OCI-LY1 (cell line): ENCODE measurements around the gene SPINK5.

Experiments used
- H2AFZ ChIP-seq: fragments of 200-600 bp; sonication (generic), shearing (Covaris generic); 2 replicates; pipeline ENCODE4 v1.6.0; 2014; ENCODE audit warnings: antibody characterized with exemption, mild to moderate bottlenecking, low read length
- H3F3A ChIP-seq: fragments of 200-600 bp; sonication (generic), shearing (Covaris generic); 2 replicates; pipeline ENCODE4 v1.6.0; 2014; ENCODE audit warnings: mild to moderate bottlenecking, antibody characterized with exemption, low read length, moderate library complexity; ENCODE audit not compliant: insufficient read depth
- H3K27ac ChIP-seq: fragments of 200-600 bp; sonication (generic); 2 replicates; pipeline ENCODE4 v1.5.1; 2014; ENCODE audit warnings: low read length, mixed run types, mild to moderate bottlenecking, low read depth; ENCODE audit not compliant: poor library complexity, severe bottlenecking
- H3K27me3 ChIP-seq: fragments of 200-600 bp; sonication (generic); 2 replicates; pipeline ENCODE4 v1.6.0; 2014; ENCODE audit warnings: antibody characterized with exemption, mild to moderate bottlenecking, low read length, moderate library complexity; ENCODE audit not compliant: insufficient read depth
- H3K36me3 ChIP-seq: fragments of 200-600 bp; sonication (generic); 2 replicates; pipeline ENCODE4 v1.6.1; 2014; ENCODE audit warnings: mild to moderate bottlenecking, antibody characterized with exemption, low read length, moderate library complexity, mixed read lengths; ENCODE audit not compliant: insufficient read depth
- H3K4me1 ChIP-seq: fragments of 200-600 bp; sonication (generic); 2 replicates; pipeline ENCODE4 v1.5.1; 2014; ENCODE audit warnings: mild to moderate bottlenecking, low read length, moderate library complexity; ENCODE audit not compliant: insufficient read depth, severe bottlenecking
- H3K4me2 ChIP-seq: fragments of 200-600 bp; sonication (generic), shearing (Covaris generic); 2 replicates; pipeline ENCODE4 v1.6.1; 2014; ENCODE audit warnings: low read length
- H3K4me3 ChIP-seq: fragments of 200-600 bp; sonication (generic); 2 replicates; pipeline ENCODE4 v1.5.1; 2014; ENCODE audit warnings: low read length, low read depth, mild to moderate bottlenecking, mixed read lengths; ENCODE audit not compliant: poor library complexity, severe bottlenecking
- H3K79me2 ChIP-seq: fragments of 200-600 bp; shearing (Covaris generic); 2 replicates; pipeline ENCODE4 v1.6.1; 2016; ENCODE audit warnings: mixed run types, low read length, mixed read lengths; ENCODE audit not compliant: insufficient read depth
- H3K9ac ChIP-seq: fragments of 200-600 bp; sonication (generic), shearing (Covaris generic); 2 replicates; pipeline ENCODE4 v1.6.1; 2014; ENCODE audit warnings: mild to moderate bottlenecking, low read length, mixed read lengths
- H3K9me2 ChIP-seq: fragments of 200-600 bp; sonication (generic), shearing (Covaris generic); 2 replicates; pipeline ENCODE4 v1.6.1; 2014; ENCODE audit warnings: low read depth, mild to moderate bottlenecking, low read length, mixed read lengths
- H3K9me3 ChIP-seq: fragments of 200-600 bp; shearing (Covaris generic); 2 replicates; pipeline ENCODE4 v1.6.1; 2014; ENCODE audit warnings: low read length, mixed read lengths
- H4K20me1 ChIP-seq: fragments of 200-600 bp; sonication (generic), shearing (Covaris generic); 2 replicates; pipeline ENCODE4 v1.6.0; 2016; ENCODE audit warnings: mild to moderate bottlenecking, low read length; ENCODE audit not compliant: insufficient read depth
- CTCF ChIP-seq: fragments of 200-600 bp; sonication (generic), shearing (Covaris generic); IDR thresholded peaks from 2 replicates; pipeline ENCODE4 v1.5.1; 2017; ENCODE audit warnings: mild to moderate bottlenecking, antibody characterized with exemption, low read length, moderate library complexity, mixed read lengths
- EZH2 ChIP-seq: fragments of 200-600 bp; sonication (generic), shearing (Covaris generic); IDR thresholded peaks from 2 replicates; pipeline ENCODE4 v1.8.0; 2017; ENCODE audit warnings: borderline replicate concordance, mixed run types, mild to moderate bottlenecking, antibody characterized with exemption, low read length, moderate library complexity, mixed read lengths

The SPINK5 gene

GRCh38 chr5:148090146-148090772 is 26.5 kb downstream of the SPINK5 start:
- Histone ChIP-seq H3F3A (no peaks in the 10 kb centered on the region), H3K27me3 (no peaks in the 10 kb centered on the region), H3K27ac (no peak overlapping the region), H3K9me2 (no peaks in the 10 kb centered on the region), H3K4me1 (no peaks in the 10 kb centered on the region), H3K4me3 (no peak overlapping the region), H3K79me2 (no peaks in the 10 kb centered on the region), H3K9ac (no peak overlapping the region), H3K9me3 (no peaks in the 10 kb centered on the region), H3K36me3 (no peaks in the 10 kb centered on the region), H2AFZ (no peak overlapping the region), H4K20me1 (no peaks in the 10 kb centered on the region), H3K4me2 (no peak overlapping the region)
- no peak for TF ChIP-seq CTCF
- no peak for TF ChIP-seq EZH2

GRCh38 chr5:148090773-148091250 is 27.0 kb downstream of the SPINK5 start:
- Histone ChIP-seq H3K27ac (no peak overlapping the region), H3K36me3 (no peaks in the 10 kb centered on the region), H3K9me2 (no peaks in the 10 kb centered on the region), H3F3A (no peaks in the 10 kb centered on the region), H3K9ac (no peak overlapping the region), H3K79me2 (no peaks in the 10 kb centered on the region), H4K20me1 (no peaks in the 10 kb centered on the region), H3K4me2 (no peak overlapping the region), H3K27me3 (no peaks in the 10 kb centered on the region), H3K4me1 (no peaks in the 10 kb centered on the region), H3K4me3 (no peak overlapping the region), H3K9me3 (no peaks in the 10 kb centered on the region), H2AFZ (no peak overlapping the region)
- TF ChIP-seq CTCF: no peak
- no peak for TF ChIP-seq EZH2

- TF ChIP-seq CTCF (no peak), EZH2 (no peak)
- H3K4me1 ChIP-seq: no peaks in the 10 kb centered on the region
These were observed 28.5 kb downstream of the SPINK5 start for GRCh38 chr5:148091991-148092964.

More at GRCh38 chr5:148091991-148092964, 28.5 kb downstream of the SPINK5 start:
- Histone ChIP-seq H3K9me2 (no peaks in the 10 kb centered on the region), H3K4me2 (no peak overlapping the region), H3F3A (no peaks in the 10 kb centered on the region), H3K27ac (no peak overlapping the region), H3K4me3 (no peak overlapping the region), H3K36me3 (no peaks in the 10 kb centered on the region), H3K27me3 (no peaks in the 10 kb centered on the region), H3K9ac (no peak overlapping the region), H3K79me2 (no peaks in the 10 kb centered on the region), H2AFZ (no peak overlapping the region), H3K9me3 (no peaks in the 10 kb centered on the region), H4K20me1 (no peaks in the 10 kb centered on the region)
